HG03342 (cell line): ENCODE data around the gene CORO1C.
"Not testable (repeated sequence)": the region's sequence is repeated elsewhere in the genome, so short reads cannot be mapped to it uniquely, and the experiment has no call there.

Experiments
- ATAC-seq: cut with Tn5 transposase; IDR thresholded peaks from one replicate; pipeline ENCODE4 v1.9.1; 2021; ENCODE audit warnings: mild to moderate bottlenecking, moderate library complexity; ENCODE audit not compliant: unreplicated experiment

The CORO1C gene

GRCh38 chr12:108731105-108731865 lies at the start of gene CORO1C:
CORO1C (minus strand) TSS chr12:108731518; CDS start chr12:108701318, 30,200 bp downstream.
- peak; percentile 68 for ATAC-seq

- no peak for ATAC-seq
Observed at GRCh38 chr12:108779998-108780688, 48.8 kb upstream of the CORO1C start.

GRCh38 chr12:108778053-108778452 lies 46.7 kb upstream of the CORO1C start:
- no peak for ATAC-seq

- ATAC-seq = no peak
Observed at GRCh38 chr12:108777156-108777555, 45.8 kb upstream of the CORO1C start.

GRCh38 chr12:108773798-108774788 lies 42.8 kb upstream of the CORO1C start:
- ATAC-seq = no peak

- ATAC-seq = no peak
Observed at GRCh38 chr12:108772891-108773797, 41.8 kb upstream of the CORO1C start.

GRCh38 chr12:108772247-108772646 lies 40.9 kb upstream of the CORO1C start:
- ATAC-seq = no peak

GRCh38 chr12:108771835-108772234 lies 40.5 kb upstream of the CORO1C start:
- not testable (repeated sequence) for ATAC-seq

- ATAC-seq = no peak
Observed at GRCh38 chr12:108770963-108771362, 39.6 kb upstream of the CORO1C start.

GRCh38 chr12:108770269-108770829 lies 39.0 kb upstream of the CORO1C start:
- no peak for ATAC-seq

- ATAC-seq = no peak
Observed at GRCh38 chr12:108768591-108769500, 37.5 kb upstream of the CORO1C start.

- no peak for ATAC-seq
Observed at GRCh38 chr12:108766294-108766693, 35.0 kb upstream of the CORO1C start.

GRCh38 chr12:108765289-108765764 lies 34.0 kb upstream of the CORO1C start:
- no peak for ATAC-seq

- ATAC-seq = no peak
Observed at GRCh38 chr12:108764540-108765288, 33.4 kb upstream of the CORO1C start.

GRCh38 chr12:108761226-108761625 lies 29.9 kb upstream of the CORO1C start:
- ATAC-seq = no peak

GRCh38 chr12:108759924-108760323 lies 28.6 kb upstream of the CORO1C start:
- ATAC-seq = no peak

GRCh38 chr12:108757856-108758255 lies 26.5 kb upstream of the CORO1C start:
- no peak for ATAC-seq

GRCh38 chr12:108756421-108756820 lies 25.1 kb upstream of the CORO1C start:
- no peak for ATAC-seq
